Skeletal muscle tissue (tissue), 2 donors: ENCODE results near the gene SETD4. TPM values are rescaled to one million over a fixed set of nuclear protein-coding genes. Genes with fewer than 3 reads are reported as not detected.

Source experiments
- small RNA-seq: library from RNA; depleted of rRNA; stranded (forward); fragments of <200 nt; gene quantifications from one replicate; pipeline ENCODE3, GENCODE V24; 2014
- total RNA-seq: library from RNA; depleted of rRNA; stranded (reverse); fragments of >200 nt; gene quantifications from one replicate; pipeline ENCODE4 v1.2.3, GENCODE V29; 2014

SETD4 gene
- total RNA-seq, 1 donor from 2014 or later = 14.1 TPM

Small RNA genes within 50 kb of the gene (small RNA-seq; reads per million reads assigned to genes)
- not detected for gene RNU6-992P

Other genes starting within 250 kb of the SETD4 start
- 21.4 TPM for gene CBR1, start 9.5 kb upstream of the SETD4 start, total RNA-seq
- gene CBR3, start 74.6 kb upstream of the SETD4 start, total RNA-seq = 1.6 TPM
- 6.8 TPM for gene DOP1B, start 96.3 kb upstream of the SETD4 start, total RNA-seq